DMS53 treated with DMSO at 0.1 percent for 48 hours (cell line): Measurements from ENCODE around the gene OLFML2A.
"Not testable (repeated sequence)": the region's sequence is repeated elsewhere in the genome, so short reads cannot be mapped to it uniquely, and the experiment has no call there.

Experiments used
- DNase-seq: peaks from one replicate; lab custom pipeline; 2025; ENCODE audit not compliant: unreplicated experiment; lab: John Stamatoyannopoulos, UW

The OLFML2A gene

DNA sequence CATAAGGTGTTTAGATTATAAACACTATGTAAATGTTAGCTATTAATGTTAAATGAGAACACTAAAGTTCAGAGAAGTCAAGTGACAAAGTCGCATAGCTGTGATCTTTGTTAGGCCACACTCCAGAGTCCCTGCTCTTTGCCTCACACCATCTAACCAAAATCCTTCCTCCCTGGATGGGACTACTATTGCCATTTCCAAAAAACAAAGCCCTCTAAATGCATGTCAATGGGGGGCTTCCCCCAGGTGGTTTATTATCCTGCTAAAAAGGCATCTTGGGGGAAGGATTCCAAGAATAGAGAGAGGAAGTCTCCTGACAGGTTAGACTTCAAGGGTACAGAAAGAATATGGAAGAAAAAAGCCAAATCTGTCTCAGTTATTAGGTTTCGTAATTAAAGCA lies 16.2 kb upstream of the OLFML2A start:
- no peak for DNase-seq

DNA sequence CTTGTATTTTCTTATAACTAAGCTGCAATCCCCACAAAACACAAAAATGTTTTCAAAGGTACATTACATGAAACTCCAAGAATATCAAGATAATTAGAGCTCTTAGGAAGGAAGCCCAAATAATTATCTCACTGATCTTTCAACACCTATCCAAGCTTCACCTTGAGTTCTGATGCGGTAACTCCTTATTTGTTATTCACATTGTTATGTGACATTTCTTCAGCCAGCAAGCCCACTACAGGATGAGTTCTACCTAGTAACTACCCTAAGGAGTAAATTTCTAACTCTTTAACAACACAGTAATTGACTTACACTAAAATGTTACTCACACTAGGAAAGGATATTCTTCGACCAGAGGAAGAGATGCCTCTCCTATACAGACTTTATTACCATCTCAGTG lies 15.7 kb upstream of the OLFML2A start:
- no peak for DNase-seq

DNA sequence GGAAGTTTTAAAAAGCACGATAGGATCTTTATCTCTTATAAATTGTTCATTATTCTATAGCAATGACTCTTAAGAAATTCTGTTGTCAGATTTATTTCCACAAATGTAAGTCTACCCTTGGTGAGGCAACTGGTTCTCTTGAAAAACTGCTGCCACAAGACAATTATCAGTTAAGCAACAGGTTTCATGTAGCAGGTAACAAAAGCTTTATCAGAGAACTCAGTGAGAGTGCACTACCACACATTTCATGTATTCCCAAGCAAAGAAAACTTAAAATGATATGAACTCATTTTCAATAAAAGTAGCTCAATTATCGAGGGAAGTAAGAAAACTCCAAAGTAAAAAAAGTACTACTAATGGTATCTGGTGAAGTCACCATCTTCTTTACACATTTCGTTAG lies 15.2 kb upstream of the OLFML2A start:
- no peak for DNase-seq

DNA sequence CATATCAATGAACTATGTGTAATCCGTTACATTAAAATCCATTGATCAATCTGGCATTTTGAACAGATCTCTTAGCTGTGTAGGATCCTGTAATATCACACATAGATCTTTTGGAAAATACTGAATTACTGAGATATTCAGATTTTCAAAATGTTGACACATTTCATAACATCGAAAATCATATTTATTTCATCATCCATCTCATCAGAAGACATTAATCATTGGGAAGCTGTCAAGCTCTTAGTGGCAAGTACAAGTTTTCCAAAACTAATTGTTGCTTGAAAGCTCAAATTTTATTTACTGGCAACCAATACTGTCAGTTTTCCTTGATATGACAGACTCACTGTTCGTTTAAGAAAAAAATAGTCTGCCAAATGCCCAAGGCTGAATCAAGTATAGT lies 14.3 kb upstream of the OLFML2A start:
- DNase-seq = no peak

DNA sequence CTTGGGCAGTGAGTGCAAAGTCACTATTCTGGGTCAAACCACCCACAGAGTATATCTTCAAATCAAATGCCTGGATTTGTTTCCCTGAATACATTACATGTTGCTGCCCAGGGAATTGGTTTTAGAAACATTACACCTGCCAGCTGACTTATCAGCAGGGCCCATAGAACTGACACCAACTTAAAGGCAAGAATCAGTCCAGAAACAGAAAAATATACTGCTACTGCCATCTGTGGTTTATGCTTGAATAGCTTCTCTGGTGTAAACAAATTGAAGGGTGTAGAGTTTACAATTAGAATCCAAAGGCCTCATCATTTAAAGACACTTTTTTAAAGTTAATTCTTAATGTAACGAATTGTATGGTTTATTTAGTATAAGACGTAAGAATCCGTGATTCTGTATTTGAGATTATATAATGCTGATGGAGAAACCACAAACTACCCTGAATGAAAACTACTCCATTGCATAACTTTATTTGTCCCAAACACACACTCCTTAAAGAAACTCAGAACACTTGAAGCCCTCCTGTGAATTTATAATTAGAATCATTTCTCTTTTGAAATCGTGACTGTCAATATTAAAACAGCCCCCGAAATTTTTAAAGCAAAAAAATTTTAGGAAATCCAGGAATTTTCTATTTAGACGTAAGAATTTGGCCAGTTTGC lies 12.0 kb upstream of the OLFML2A start:
- DNase-seq = no peak

DNA sequence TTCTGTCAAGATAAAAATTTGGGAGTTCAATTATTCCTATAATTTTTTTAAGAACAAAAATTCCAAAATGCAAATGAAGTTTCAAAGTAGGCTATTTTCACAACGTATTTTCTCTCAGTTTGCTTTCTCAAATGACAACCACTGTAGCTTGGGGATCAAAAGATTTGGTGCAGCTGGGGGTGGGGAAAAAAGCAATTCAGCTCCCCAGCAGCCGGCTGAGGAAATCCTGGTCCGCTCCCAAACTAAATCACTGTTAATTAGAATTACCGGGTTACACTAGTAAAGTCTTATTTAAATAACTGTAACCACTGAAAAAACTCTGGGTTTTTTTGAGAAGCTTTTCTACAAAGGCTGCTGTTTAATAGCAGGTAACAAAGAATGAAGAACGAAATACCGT lies 11.5 kb upstream of the OLFML2A start:
- DNase-seq = no peak

DNA sequence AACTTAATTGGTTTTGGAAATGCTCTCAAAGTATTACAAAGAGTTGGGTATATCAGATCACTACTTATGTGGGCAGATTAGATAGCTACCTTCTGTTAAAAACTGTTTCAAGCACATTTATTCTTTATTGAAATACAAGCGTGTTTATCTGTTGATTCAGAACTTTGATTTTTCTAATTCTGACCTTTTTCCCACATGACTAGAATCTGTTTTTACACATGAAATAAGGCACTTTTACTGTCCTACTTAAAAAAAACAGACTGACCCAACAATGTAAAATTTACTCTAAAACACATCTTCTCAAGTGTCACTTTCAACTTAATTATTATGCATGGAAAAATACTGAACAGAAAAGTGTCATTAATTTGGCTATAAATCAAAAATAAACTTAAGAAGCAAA lies 10.6 kb upstream of the OLFML2A start:
- DNase-seq = no peak

DNA sequence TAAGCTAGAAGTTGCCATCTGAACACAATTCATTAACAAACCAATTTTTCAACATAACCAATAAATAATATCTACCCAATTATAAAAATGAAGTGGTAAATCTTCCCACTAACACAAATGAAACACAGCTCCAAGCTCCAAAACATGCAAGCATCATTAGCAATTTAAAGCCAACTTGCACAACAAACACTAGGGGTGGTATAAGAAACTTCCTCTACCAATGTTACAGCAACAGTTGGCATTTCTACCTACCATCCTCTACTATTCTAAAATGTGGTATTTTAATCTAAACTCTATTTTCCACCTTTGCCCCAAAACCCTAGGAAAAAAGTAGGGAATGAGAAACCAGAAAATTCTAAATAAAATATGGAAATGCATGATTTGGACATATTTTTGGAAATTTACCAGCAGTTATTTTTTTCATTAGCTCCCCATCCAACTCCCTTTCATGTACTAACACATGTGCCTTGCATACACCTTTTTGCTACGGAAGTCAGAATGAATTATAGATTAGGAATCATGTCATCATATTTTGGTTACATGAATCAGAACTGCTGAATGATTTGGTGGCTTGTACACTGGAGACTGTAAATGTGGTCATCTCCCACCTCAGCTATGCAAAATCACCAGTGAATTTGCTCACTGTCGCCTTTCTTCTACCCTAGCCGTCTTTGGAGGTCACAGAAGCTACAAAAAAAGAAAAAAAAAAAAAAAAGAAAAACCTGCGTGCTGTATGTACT lies 9.9 kb upstream of the OLFML2A start:
- DNase-seq = no peak

DNA sequence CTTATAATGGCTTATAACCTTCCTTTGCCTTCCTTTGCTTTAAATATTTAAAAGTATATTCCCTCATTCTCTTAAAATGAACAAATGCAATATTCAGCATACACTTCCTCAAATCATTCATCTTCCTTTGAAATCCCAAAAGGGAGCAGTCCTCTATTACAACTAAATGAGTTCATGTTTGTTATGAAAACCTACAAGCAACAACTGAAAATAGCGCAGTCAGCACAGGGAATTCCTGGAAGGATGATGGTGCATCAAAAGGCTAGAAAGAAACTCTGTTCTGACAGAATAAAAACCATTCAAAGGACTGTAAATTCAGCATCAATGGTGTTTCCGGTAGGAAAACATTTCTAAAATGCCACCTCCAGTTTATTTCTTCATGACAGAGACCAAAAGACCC lies 9.1 kb upstream of the OLFML2A start:
- DNase-seq = no peak

DNA sequence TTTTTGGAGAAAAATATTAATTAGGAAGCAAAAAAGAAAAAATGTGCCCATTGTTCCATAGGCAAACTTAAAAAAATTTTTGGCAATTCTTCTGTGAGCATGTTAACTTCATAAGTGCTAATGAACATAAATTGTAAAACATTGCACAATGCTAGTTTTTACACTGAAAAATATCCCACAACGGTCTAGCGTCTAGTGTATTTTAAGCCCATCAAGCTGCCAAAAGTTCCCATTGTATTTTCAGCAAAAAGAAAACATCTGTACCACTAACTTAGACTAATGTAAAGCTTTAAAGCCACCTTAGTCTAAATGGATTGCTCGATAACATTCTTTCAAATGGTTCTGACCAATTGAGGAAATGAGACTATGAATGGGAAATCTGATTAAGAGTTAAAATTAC lies 8.6 kb upstream of the OLFML2A start:
- DNase-seq = no peak

DNA sequence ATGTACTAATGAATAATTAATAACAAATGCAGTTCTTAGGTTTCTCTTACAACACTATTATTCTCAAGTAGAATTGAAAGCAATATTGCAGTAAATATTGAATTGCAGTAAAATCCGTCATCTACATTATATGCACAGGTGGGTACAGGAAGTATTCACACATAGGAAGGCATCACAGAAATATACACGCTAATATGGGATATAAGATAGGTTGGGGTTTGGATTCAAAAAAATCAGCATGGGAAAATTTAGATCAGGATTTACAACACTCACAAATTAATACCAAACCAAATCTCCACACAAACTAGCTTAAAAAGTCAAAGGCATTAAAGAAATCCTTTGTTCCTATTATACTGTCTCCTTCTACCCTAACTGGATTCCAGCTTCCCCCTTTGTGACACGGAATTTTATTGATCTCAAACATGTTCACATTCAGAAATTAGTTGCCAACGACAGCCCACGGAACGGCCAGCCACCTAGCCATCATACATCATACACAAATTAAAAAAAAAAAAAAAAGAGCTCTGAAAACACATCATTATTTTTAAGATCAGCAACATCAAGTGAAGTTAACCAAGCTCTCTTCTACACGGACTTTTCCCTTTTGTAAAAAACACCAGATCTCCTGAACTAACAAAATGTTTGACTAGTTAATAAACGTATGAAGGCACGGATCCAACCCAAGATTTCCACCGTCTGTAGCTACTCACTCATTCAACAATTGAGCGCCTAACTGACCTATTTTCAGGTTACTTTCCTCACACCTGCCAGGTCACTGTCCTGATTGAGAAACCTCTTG lies 8.0 kb upstream of the OLFML2A start:
- DNase-seq = no peak

DNA sequence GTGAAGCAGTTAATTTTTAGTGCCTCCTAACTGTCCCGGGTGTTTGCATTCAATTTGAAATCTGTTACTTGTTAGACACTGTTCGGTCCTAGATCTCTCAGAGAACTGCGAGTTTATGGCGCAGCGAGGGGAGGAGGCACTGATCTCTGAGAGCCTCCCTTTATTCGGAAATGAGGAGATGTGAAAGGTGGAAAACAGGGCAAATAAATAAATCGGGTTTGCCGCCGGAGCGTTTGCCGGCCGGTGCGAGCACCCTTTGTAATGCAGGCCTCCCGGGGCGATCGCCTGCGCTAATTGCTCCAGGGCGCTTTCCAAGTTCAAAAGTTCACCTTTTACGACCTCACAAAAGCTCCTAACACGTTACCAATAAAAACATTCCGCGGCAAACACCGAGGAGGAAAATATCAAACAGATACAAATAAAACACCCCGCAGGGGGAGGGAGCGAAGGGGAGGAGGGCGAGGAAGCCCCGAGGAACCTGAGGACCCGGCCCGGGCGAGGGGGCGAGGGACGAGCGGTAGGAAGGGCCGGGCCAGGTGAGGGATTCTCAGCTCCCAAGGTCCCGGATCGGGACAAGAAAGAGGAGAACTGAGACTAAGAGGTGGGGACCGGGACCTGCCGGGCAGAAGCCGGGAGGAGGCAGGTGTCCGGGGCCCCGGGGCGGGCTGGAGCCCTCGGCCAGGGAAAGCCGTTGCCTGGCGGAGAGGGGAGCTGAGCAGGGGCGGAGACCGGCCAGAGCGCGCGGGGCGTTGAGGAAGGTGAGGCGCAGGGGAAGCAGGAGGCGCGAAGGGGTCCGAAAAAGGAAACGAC lies 7.2 kb upstream of the OLFML2A start:
- DNase-seq = peak; percentile 12

DNA sequence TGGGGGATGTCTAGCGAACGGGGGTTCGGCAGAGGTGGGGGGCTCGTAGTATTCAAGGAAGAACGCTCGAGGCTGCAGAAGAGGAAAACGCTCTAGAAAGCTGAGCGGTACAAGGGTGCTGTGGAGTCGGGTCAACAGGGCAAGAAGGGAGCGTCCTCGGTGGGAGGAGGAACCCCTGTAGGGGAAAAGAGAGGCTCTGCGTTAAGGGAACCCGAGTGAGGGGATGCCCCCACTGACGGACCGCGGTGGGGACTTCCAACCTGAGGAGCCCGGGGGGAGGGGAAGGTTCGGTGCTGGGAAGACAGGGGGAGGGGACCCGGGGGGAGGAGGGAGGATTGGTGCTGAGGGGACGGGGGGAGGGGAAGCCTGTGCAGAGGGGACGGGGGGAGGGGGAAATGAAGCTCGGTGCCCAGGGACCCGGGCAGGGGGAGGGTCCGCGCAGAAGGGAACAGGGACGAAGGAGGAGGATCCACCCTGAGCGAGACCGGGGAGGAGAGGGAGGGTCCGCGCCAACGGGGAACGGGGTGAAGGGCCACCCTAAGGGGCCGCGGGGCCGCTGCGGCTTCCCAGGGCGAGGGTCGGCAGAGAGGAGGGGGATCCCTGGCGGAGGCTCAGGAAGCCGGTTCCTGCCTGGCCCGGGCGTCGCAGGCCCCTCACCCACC lies 6.4 kb upstream of the OLFML2A start:
- peak; percentile 9 for DNase-seq

DNA sequence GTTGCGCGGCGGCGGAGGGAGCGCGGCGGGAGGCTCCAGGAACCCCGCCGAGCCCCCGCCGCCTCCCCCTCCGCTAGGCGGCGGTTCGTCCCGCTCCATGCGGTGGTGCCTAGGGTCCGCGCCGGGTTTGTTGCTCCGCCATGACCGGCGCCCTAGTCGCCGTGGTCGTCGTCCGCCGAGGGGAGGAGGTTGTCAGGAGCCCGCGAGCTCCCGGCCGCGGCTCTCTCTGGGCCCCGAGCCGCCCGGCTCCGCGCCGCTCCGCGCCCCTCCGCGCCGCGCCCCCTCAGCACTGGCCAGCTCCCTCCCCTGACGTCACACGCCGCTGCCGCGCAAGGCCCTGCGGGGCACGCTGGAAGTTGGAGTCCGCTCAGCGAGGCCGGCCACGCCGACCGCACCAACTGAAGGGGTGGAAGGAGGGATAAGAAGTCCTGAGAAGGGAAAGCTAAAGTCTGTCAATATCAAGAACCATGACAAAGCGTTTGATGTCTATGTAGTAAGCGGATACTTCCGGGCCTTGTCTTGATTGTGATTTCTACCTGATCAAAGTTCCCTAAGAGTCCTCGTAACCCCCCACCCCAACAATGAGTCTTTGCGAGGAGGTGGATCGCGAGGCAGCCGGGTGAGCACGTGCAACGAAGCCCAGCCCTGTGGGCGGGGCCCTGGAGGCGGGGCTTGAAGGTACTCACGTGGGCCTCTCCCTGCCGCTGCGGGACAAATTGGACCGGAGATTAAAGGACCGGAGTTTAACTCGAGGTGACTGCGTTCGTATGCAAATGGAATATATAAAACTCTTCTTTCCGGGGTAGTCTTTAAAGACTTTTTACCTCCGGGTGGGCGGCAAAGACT lies 5.7 kb upstream of the OLFML2A start, which contains the start of gene NR6A1:
TSS of gene NR6A1 (minus strand) at position 291 of the 846 bp plus-strand sequence.
- peak; percentile 96 for DNase-seq

DNA sequence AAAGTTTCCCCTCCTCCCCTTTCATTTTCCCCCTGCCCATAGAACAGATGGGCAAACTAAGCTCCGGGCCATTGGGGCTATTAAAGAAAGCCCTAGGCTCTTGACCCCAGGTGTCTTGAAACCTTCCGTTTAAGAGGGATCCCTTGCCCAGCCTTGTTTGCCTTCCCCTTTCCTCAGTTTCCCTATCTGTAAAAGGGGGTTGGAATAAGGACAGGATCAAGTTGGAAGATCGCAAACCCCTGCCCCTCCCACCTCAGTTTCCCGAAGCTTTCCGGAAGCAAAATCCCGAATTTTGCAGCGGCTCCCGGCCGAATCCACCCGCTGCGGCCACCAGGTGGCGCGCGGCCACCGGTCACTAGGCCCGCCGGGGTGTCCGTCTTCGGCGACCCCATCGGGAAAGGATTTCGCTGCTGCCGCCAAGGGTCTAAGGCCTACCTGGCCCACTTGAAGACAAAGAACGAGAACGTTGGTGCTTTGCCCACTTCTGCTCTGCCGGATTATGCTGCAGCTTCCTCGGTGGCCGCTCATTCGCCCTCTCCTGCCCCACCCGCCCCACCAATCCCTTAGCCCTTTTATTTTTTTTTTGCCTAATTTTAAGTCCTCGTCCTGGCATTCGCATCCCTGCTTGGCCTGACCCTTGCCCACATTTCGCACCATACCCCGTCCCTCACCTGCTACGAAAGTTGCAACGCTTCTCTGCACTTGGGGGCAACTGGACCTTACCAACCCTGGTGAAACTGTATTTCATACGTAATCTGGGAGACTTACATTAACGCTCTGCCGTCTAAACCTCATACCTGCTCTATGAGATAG lies 4.9 kb upstream of the OLFML2A start:
- DNase-seq = peak; percentile 70

DNA sequence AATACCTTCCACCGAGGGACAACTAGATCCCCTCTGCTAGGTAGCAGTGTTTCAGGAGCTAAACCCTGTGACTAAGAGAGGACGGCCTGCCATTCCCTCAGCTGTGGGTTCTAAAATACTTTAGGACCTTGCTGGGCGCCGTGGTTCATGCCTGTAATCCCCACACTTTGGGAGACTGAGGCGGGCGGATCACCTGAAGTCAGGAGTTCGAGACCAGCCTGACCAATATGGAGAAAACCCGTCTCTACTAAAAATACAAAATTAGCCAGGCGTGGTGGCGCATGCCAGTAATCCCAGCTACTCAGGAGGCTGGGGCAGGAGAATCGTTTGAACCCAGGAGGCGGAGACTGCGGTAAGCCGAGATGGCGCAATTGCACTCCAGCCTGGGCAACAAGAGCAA lies 4.1 kb upstream of the OLFML2A start:
- DNase-seq = not testable (repeated sequence)

DNA sequence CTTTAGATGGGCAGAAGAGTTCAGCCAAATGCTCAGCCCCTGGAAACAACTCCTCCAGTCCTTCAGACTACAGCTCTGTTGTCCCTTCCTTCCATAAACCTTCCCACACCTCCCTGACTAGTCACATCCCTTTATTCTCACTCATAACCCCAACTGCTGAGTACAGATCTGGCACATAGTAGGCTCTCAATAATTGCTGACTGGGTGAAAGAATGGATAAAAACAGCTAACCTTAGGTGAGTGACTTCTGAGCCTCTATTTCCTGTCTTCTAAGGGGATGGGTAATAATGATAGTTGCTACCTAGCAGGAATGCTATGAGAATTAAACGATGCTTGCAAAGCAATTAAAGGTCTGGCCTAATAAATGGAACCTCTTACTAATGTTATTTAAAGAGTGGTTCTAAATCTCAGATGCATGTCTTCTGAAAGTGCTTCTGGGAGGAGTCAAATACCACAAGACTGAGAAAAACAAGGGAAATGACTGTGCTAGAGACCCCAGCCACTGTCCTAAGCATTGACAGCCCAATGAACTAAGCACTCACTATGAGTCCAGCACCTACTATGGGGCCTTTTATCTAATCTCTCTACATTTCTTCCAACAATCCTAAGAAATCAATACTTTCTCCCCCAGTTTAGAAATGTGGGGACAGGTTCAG lies 3.3 kb upstream of the OLFML2A start:
- no peak for DNase-seq
